ENCODE measurements around the gene RNU2-1.
"Not testable (repeated sequence)": the region's sequence is repeated elsewhere in the genome, so short reads cannot be mapped to it uniquely, and the experiment has no call there.

RNU2-1 gene

DNA sequence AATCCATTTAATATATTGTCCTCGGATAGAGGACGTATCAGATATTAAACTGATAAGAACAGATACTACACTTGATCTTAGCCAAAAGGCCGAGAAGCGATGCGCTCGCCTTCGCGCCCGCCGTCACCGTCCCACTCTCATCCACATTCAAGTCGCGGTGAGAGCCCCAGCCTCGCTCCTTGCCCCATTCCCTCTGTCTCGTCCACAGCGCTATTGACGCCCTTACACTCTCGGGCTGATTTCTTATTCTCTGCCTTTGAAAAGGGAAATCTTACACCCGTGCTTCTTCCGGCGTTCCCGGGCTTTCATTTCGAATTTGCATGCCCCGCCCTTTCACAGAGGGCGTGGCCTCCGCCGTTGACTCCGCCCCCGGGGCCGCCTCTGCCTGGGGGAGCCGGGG lies at the start of gene RNU2-1:
TSS of gene RNU2-1 (minus strand) at position 101 of the 400 bp plus-strand sequence.
- not testable (repeated sequence) for DNase-seq (ENCODE audit: low read depth)

DNA sequence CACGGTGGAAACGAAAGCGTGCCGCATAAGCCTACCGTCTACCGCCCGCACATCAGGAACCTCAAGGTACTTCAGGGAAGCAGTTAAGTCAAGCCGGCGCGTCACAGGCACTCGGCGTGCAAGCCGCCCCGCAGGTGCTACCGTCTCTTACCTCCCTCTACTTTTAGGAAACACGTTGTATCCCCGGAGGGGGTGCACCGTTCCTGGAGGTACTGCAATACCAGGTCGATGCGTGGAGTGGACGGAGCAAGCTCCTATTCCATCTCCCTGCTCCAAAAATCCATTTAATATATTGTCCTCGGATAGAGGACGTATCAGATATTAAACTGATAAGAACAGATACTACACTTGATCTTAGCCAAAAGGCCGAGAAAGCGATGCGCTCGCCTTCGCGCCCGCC lies 39.1 kb upstream of the RNU2-1 start:
- DNase-seq (ENCODE audit: low read depth) = not testable (repeated sequence)

- not testable (repeated sequence) for DNase-seq (ENCODE audit: low read depth)
Measured at GRCh38 chr17:43272483-43272882, 38.7 kb upstream of the RNU2-1 start.

- not testable (repeated sequence) for DNase-seq (ENCODE audit: low read depth)
Measured at GRCh38 chr17:43270552-43271504, 37.1 kb upstream of the RNU2-1 start.

GRCh38 chr17:43246456-43246855 lies 12.7 kb upstream of the RNU2-1 start:
- DNase-seq (ENCODE audit: low read depth) = not testable (repeated sequence)

GRCh38 chr17:43240596-43241352 lies 7.0 kb upstream of the RNU2-1 start:
- not testable (repeated sequence) for DNase-seq (ENCODE audit: low read depth)

- DNase-seq (ENCODE audit: low read depth) = not testable (repeated sequence)
Measured at GRCh38 chr17:43239597-43239996, 5.8 kb upstream of the RNU2-1 start.

DNA sequence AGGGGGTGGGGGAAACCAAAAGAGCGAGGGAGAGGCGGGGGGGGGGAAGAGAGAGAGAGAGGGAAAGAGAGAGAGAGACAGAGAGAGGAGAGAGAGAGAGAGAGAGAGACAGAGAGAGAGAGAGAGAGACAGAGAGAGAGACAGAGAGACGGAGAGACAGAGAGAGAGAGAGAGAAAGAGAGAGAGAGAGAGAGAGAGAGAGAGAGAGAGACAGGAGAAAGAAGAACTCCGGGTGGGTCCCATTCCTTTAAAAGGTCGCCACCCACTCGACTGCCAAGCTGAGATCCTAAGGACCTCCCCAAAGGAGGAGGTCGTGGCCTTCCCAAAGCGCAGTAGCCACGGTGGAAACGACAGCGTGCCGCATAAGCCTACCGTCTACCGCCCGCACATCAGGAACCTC lies 514 bp downstream of the RNU2-1 start:
- DNase-seq (ENCODE audit: low read depth) = not testable (repeated sequence)

- not testable (repeated sequence) for DNase-seq (ENCODE audit: low read depth)
Measured at GRCh38 chr17:43232021-43232699, 1.6 kb downstream of the RNU2-1 start.

DNA sequence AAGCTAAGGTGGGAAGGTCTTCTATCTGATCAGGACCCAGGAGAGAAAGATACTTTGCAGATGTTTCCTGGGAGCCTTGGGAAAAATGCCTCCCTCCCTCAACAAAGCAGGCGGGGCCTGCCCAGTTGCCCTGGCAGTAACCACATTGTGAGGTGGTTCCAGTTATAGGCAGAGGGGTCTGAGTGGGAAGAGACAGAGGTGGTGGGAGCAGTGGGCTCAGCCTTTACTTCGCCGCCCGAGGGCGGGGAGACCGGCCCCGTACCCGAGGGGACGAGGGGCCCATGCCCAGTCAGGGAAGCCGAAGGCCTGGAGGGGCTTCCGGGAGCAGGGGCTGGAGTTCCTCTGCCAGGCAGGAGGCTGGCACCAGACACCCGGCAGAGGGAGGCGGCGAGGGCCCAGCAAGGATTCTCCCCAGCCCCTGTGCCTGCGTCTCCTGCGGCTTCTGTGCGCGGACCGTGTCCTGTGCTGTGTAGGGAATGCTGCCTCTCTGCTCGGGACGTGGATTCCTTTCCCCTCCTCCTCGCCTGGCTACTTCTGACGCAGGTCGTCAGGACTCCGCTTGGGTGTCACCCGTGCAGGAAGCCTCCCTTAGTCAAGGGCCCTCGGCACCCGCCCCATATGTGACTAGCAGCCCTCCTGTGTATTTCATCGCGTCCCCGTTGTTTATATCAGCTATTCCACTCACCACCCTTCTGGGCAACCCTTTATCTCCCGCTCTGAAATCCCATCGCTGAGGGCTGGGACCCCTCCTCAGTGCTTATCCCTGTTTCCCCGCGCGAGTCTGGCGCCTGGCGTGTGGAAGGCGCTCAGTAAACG lies 2.4 kb downstream of the RNU2-1 start:
- not testable (repeated sequence) for DNase-seq (ENCODE audit: low read depth)

GRCh38 chr17:43228020-43228782 lies 5.6 kb downstream of the RNU2-1 start, which contains the start of gene CCDC200:
Gene CCDC200 (minus strand): TSS chr17:43228623. CDS start chr17:43228554, 69 bp downstream.
- not testable (repeated sequence) for DNase-seq (ENCODE audit: low read depth)

DNA sequence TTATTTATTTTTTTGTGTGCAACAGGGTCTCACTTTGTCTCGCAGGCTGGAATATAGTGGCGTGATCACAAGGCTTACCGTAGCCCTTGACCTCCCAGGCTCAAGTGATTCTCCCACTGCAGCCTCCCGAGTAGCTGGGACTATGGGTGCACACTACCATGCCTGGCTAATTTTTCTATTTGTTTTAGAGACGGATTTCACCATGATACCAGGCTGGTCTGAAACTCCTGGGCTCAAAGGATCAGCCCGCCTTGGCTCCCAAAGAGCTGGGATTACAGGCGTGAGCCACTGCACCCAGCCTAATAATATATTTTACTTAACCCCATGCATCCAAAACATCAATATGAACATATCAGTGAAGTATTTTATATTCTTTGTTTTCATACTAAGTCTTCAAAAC lies 7.4 kb downstream of the RNU2-1 start:
- DNase-seq (ENCODE audit: low read depth) = no peak

- DNase-seq (ENCODE audit: low read depth) = no peak
Measured at GRCh38 chr17:43224146-43224705, 9.6 kb downstream of the RNU2-1 start.

GRCh38 chr17:43220511-43221125 lies 13.2 kb downstream of the RNU2-1 start:
- no peak for DNase-seq (ENCODE audit: low read depth)

DNA sequence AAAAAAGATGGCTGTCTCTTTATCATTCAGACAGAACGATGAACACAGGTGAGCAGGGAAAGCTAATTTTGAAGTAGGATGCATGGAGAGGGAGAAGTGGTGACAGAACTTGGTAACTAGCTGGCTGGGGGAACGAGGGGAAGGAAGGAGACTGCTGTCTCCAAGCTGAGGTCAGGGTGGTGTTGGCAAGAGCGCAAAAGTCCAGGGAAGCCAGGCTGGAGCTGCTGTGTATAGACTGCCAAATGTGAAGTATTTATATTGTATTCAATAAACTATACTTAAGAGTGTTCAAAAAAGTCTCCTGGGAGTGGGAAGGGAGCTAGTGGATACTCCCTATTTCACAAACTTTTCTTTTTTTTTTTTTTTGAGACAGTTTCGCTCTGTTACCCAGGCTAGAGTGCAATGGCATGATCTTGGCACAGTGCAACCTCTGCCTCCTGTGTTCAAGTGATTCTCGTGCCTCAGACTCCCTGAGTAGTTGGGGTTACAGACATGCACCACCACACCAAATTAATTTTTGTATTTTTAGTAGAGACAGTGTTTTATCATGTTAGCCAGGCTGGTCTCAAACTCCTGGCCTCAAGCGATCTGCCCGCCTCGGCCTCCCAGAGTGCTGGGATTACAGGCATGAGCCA lies 13.9 kb downstream of the RNU2-1 start:
- DNase-seq (ENCODE audit: low read depth) = no peak

GRCh38 chr17:43219001-43219400 lies 14.8 kb downstream of the RNU2-1 start:
- no peak for DNase-seq (ENCODE audit: low read depth)

GRCh38 chr17:43217614-43218087 lies 16.1 kb downstream of the RNU2-1 start:
- DNase-seq (ENCODE audit: low read depth) = no peak

DNA sequence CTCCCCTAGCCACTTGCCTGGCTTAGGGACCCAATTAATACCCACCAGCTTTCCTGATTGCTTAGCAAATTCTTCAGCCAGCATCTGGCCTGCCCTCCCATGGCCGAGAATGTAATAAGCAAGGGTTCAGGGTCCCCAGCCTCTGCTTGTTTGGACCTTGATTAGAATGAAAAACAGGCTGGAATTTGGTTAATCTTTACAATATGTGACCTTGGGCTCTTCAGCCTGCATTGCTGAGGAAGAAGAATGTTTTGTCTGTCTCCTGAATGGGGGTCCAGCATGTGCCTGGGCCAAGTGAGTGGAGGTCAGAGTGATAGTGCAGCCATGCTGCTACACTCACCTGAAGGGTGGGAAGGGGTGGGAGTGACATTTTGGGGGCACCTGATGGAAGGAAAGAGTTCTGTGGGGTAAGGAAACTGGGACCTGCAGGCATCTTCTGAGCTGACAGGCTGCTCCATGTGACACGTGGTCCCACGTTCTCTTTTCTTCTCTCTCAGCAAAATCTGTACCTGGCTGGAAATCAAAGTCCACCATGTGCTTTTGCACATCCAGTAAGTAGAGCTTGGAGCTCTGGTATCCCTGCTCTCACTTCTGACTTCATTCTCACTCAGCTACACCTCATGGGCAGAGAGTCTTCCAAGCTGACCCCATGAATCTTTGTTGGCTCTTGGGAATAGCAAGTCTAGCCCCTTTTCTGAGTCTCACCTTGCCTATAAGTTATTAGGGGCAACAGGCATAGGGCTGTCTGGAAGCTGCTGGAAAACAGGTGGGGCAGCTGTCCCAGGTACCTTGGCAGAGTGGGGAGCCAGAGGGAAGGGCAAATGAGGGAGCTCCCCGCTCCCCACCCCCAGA lies 16.8 kb downstream of the RNU2-1 start:
- no peak for DNase-seq (ENCODE audit: low read depth)

All from CMK (cell line).